ENCODE data around the gene GTF3C1.

Gene GTF3C1

DNA sequence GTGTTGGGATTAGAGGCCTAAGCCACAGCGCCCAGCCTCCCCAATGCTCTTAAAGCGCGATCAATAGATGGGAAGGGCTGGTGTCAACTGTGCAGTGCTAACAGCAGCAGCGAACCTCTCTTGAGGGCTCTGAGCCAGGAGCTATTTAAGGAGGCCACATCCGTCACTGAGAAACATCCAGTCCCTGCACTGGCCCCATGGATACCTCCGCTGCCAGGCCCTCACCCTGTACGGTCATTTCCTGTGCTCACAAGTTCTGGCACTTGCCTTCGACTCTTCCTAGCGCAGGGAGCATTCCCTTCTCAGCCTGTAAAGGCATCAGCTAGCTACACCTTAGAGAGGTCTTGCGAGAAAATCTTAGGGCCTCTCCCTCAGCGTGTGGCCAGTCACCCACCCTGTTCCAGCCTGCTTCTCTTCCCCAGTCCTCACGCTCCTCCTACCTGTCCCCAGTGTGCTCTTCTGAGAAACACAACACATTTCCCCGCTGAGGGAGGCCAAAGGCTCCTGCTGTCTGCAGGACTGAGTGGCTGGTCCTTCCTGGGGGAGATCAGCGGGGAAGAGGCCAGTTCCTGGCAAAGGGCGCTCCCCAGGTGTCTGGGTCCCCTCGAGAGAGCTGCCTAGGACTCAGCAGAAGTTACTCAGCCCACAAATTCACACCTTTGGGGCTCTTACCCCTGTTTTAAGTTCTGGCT, 28.6 kb downstream of the GTF3C1 start:
- in situ Hi-C loops (cut with MboI; ENCODE audit: low sequenced_read_pairs) = no loop called here

DNA sequence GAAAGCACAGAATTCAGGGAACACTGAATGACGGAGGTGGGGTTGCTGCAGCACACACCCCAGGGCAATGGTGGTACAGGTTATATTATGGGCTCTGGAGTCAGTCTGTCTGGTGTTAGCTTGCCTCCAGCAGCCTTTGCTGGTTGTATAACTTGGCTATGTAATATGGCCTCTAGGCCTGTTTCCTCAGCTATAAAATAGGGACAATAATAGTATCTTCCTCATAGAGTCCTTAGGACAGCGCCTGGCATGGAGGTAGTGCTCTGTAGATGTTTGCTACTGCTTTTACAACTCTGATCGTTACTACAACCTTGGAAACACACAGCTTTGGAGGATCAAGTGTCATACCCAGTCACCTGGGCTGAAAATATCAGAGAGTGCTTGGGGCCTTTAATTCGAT, 31.5 kb downstream of the GTF3C1 start:
- in situ Hi-C loops (cut with MboI; ENCODE audit: low sequenced_read_pairs) = no loop called here

GRCh38 chr16:27517664-27518063, 32.0 kb downstream of the GTF3C1 start:
- in situ Hi-C loops (cut with MboI; ENCODE audit: low sequenced_read_pairs) = no loop called here

DNA sequence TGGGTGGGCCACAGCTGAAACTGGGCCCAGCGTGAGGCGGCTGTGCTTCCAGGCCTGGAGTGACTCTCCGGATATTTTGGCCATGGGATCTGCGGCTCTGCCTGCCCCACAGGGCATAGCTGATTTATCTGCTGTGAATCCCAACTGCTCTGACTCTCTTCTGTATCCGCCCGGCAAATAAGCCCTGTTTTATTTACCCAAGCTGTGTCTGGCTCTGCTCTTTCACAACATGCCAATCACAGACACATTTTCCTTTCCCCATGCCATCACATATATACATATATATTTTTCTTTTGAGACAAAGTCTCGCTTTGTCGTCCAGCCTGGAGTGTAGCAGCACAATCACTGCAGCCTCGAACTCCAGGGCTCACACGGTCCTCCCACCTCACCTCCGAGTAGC, 33.3 kb downstream of the GTF3C1 start:
- in situ Hi-C loops (cut with MboI; ENCODE audit: low sequenced_read_pairs) = no loop called here

GRCh38 chr16:27515874-27516353, 33.8 kb downstream of the GTF3C1 start:
- in situ Hi-C loops (cut with MboI; ENCODE audit: low sequenced_read_pairs) = no loop called here

GRCh38 chr16:27514806-27515205, 34.9 kb downstream of the GTF3C1 start:
- in situ Hi-C loops (cut with MboI; ENCODE audit: low sequenced_read_pairs) = no loop called here

DNA sequence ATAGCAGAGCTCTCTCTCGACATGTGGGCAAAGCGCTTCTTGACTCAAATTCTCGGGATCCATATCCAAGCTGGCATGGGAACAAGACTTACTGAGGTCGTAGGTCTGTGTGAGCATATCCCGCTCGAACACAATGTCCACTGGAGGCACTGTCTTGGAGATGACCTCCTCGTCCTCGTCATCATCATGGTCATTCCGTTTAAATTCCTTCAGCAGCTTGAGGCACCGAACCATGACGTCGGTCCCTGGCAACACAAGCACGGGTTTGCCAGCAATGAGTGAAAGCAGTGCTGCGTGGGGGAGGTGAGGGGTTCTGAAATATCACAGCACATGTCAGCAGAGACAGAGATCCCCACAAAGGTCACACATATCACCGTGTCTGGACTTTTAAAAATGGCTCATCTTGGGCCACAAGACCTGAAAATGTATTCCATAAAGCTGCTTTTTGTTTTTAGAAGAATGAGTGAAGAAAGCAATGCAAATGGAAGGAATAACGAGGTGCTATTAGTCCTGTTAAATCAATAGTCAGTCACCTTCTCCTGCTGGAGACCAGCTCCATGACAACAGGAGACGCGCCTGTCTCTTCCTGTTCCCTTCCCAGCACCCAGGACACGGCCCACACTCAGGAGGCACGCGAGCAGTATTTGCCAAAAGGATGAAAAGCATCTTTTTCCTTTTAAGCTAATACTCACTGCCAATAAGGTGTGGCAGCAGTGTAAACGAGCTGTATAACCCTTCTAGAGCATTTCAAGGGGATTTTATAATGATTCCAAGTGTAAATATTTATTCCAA, 37.9 kb downstream of the GTF3C1 start:
- in situ Hi-C loops (cut with MboI; ENCODE audit: low sequenced_read_pairs) = no loop called here

DNA sequence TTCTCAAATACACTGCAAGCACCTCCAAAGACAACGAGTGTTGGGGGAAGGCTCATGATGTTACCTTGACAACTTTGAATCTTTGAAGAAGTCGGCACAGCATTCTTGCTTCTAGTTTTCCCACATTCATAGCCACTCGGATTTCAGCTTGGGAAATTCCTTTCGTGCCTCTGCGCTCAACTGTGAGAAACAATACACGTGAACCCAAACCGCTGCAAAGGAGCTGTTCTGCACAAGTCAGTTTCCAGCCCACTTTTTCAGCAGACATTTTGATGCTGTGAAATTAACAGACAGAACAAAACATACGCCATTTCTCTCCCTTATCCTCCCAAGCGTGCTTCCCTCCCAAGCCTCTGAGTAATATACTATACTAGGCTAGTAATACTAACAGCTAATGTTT, 41.2 kb downstream of the GTF3C1 start:
- in situ Hi-C loops (cut with MboI; ENCODE audit: low sequenced_read_pairs) = no loop called here

GRCh38 chr16:27506771-27507170, 42.9 kb downstream of the GTF3C1 start:
- in situ Hi-C loops (cut with MboI; ENCODE audit: low sequenced_read_pairs) = no loop called here

DNA sequence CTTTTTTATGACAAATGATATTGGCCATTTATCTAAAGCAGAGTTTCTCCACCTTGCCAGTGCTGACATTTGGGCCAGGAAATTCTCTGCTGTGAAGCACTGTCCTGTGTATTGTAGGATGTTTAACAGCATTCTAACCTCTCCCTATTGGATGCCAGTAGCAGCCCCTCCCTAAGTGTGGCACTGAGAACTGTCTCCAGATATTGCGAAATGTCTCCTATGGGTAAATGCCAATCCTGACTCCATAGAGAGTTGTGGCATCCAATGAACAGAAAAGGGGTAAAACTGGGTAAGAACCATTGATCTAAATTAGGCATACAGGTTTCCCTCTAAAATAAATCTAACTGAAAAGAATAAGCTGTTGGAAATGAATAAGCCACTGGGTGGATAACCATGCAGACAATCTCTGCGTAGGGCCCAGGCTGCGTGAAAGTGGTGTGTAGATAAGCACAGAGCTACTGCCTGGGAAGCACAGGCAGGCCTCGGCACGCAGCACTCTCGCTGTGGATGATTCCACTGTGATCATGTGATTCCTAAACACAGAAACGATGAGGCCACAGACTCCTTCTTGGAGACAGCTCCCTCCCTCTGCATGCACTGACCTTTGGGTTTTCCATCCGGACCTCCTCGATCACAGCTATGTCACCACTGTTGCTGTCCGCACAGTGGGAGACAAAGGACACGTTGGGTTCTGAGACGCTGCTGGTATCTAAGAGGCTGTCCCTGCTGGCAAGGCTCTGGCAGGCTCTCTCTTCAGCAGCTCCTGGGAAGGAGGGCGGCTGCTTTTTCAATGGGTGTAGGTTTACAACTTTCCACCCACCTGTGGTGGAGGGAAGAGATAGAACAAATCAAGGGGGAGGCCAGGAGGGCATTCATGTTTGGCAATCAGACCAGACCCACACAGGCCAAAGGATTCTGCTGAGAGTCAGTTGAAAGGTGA, 44.1 kb downstream of the GTF3C1 start:
- in situ Hi-C loops (cut with MboI; ENCODE audit: low sequenced_read_pairs) = no loop called here

GRCh38 chr16:27503662-27504061, 46.1 kb downstream of the GTF3C1 start:
- in situ Hi-C loops (cut with MboI; ENCODE audit: low sequenced_read_pairs) = no loop called here

DNA sequence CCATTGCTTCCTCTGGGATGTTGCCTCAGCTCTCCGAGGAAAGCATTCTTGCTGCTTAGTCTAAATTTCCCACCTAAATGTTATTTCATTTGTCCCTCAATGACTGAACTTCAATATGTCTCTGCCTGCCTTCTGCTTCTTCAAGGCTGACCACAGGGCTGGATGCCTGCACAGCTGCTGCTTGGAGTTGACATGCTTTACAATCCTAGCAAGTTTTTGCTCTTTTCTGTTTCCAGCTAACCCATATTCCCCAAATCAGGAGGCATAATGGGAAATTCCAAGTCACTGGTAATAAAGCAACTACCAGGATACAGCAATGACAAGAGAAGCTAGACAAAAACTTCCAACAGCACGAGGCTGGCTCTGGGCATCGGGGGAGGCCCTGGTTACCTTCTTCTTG, 48.9 kb downstream of the GTF3C1 start:
- in situ Hi-C loops (cut with MboI; ENCODE audit: low sequenced_read_pairs) = no loop called here

- in situ Hi-C loops (cut with MboI; ENCODE audit: low sequenced_read_pairs) = no loop called here
Observed at GRCh38 chr16:27499659-27500055, 50.1 kb downstream of the GTF3C1 start.

GRCh38 chr16:27498916-27499658, 50.6 kb downstream of the GTF3C1 start:
- in situ Hi-C loops (cut with MboI; ENCODE audit: low sequenced_read_pairs) = no loop called here

DNA sequence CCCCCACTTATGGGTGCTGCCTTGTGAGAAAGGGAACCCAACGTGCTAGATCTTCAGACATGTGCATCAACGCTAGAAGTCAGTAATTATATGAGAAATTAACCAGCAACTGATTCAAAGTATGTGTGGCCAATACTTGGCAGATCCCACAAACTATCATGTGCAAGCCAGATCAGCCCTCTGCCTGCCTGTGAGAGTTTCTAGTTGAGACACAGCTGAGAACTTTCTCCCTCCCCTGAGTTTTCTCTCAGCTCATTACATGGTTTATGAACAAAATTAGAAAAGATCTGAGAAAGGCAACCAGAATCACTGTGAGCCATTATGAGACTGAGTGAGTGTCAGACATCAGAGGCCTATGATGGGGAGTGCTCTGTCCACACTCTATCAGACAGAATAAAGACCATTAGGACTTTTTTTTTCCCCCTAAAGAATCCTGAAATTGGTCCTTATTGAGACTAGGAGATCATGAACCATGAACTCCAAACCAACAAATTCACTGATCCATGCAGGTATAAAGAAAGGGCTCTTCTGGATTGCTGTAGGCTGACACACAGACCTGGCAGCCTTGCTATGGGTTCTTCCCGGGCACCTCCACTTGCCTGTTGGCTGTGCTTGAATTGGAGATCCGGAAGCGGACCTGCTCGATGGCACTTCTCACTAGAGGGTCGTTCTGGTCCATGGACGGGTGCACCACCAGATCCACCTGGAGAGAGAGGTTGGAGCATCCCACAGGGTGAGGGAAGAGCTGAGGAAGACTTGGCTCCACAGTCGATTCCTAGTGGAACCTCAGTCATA, 51.5 kb downstream of the GTF3C1 start:
- in situ Hi-C loops (cut with MboI; ENCODE audit: low sequenced_read_pairs) = no loop called here

DNA sequence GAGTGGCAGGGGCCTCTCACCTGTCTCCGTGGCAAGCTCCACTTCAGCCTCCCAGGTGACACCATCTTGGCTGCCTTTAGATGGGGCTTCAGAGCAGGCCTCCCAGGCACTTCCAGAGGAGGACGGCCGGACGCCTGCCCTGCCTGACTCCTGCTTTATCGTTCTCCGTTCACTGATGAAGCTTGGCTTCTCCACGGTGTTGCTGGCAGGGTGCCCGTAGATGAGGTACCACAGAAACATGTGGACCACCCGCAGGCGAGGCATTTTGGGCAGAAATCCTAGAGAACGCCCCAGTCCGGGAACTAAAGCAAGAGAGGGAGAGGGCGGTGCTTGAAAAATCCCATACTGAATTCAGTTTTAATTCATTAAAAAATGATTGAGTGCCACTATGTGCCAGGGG, 54.5 kb downstream of the GTF3C1 start:
- in situ Hi-C loops (cut with MboI; ENCODE audit: low sequenced_read_pairs) = no loop called here

DNA sequence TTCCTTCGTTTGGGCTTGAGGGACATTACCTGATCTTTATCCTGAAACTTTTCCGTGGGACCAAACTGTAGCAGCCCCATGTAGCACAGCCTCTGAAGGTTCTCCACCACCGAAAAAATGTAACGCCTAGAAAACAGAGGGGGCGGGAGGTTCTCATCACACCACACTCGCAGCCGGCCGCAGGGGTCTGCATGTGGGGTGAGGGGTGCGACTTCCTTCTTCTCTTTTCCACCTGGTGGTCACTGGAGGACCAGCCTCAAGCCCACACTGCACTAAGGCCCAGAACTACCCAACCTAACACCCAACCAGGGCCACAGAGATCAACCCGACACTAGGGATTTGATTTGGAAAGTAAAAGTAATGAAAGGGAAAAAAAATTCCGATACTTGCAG, 57.1 kb downstream of the GTF3C1 start:
- in situ Hi-C loops (cut with MboI; ENCODE audit: low sequenced_read_pairs) = no loop called here

GRCh38 chr16:27491894-27492587, 57.7 kb downstream of the GTF3C1 start:
- in situ Hi-C loops (cut with MboI; ENCODE audit: low sequenced_read_pairs) = no loop called here

DNA sequence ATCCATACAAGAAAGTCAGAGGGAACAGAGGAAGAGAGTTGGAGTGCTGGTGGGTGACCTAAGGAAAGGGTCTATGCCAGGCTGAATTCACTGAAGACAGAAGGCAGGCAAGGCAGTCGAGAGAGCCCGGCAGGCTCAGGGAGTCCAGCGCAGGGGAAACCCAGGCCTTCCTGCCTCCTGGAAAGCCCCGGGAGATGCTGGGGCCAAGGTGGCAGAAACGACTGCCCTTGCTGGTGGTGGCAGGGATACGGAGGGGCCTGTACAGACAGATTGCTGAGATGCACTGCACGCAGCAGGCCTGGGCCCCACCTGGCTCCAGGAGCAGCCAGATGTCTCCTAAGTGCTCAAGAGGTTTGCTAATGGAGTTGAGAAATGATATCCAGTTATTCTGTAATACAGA, 59.8 kb downstream of the GTF3C1 start:
- in situ Hi-C loops (cut with MboI; ENCODE audit: low sequenced_read_pairs) = no loop called here
